NT2/D1 (cell line): ENCODE results near the gene U2SURP.

Experiments used
- SUZ12 ChIP-seq: IDR thresholded peaks from 2 replicates; pipeline ENCODE4 v1.6.1; 2011; ENCODE audit not compliant: insufficient read length, insufficient read depth; ENCODE audit errors: extremely low read depth
- ZNF274 ChIP-seq: IDR thresholded peaks from 2 replicates; pipeline ENCODE4 v1.6.1; 2011; ENCODE audit warnings: mild to moderate bottlenecking, low read depth, low read length

- TF ChIP-seq ZNF274 (no peak), SUZ12 (no peak)
Measured at GRCh38 chr3:143041903-143042302, 40.5 kb downstream of the U2SURP start.
